HepG2 (cell line): ENCODE data around the gene KIF25. TPM values are rescaled to one million over a fixed set of nuclear protein-coding genes. Genes with fewer than 3 reads are reported as not detected.

Experiments
- FOXO1 ChIP-seq: sonication (generic); formaldehyde crosslinking; IDR thresholded peaks from 2 replicates; pipeline ENCODE4 v1.4.0; 2020; ENCODE audit warnings: missing genetic modification reagents
- FOXP1 ChIP-seq, 2 experiments: fragments of 450-650 bp in 1 of 2; IDR thresholded peaks; 2 replicates each; pipeline ENCODE4 v1.6.1; 2017 to 2018; ENCODE audit warnings: antibody characterized with exemption in 1 of 2
- HIC2 ChIP-seq: sonication (generic); formaldehyde crosslinking; IDR thresholded peaks from 2 replicates; pipeline ENCODE4 v1.9.0; 2022; ENCODE audit warnings: low read depth, missing genetic modification reagents
- HNF4A ChIP-seq: sonication (generic); formaldehyde crosslinking; IDR thresholded peaks from 2 replicates; pipeline ENCODE4 v1.4.0; 2020; ENCODE audit warnings: missing genetic modification reagents
- NFAT5 ChIP-seq: sonication (generic); formaldehyde crosslinking; IDR thresholded peaks from 2 replicates; pipeline ENCODE4 v1.4.0; 2020; ENCODE audit warnings: missing genetic modification reagents
- NFYB ChIP-seq: sonication (generic); formaldehyde crosslinking; IDR thresholded peaks from 2 replicates; pipeline ENCODE4 v1.4.0; 2020; ENCODE audit warnings: missing genetic modification reagents
- NR0B2 ChIP-seq: sonication (generic); formaldehyde crosslinking; IDR thresholded peaks from 2 replicates; pipeline ENCODE4 v1.4.0; 2020; ENCODE audit warnings: mild to moderate bottlenecking, missing genetic modification reagents
- NR2F6 ChIP-seq, 2 experiments: IDR thresholded peaks; 2 replicates each; pipeline ENCODE4 v1.6.1; 2016; ENCODE audit warnings: antibody characterized with exemption in 1 of 2, mild to moderate bottlenecking in 1 of 2
- PAF1 ChIP-seq: IDR thresholded peaks from 2 replicates; pipeline ENCODE4 v1.6.1; 2016; ENCODE audit warnings: missing genetic modification reagents, missing compliant biosample characterization
- RXRB ChIP-seq: IDR thresholded peaks from 2 replicates; pipeline ENCODE4 v1.6.1; 2016; ENCODE audit warnings: borderline replicate concordance, missing genetic modification reagents, missing compliant biosample characterization
- THAP8 ChIP-seq: sonication (generic); formaldehyde crosslinking; IDR thresholded peaks from 2 replicates; pipeline ENCODE4 v1.5.1; 2020; ENCODE audit warnings: missing genetic modification reagents, mild to moderate bottlenecking, borderline replicate concordance
- ZNF136 ChIP-seq: sonication (generic); formaldehyde crosslinking; IDR thresholded peaks from 2 replicates; pipeline ENCODE4 v1.8.1; 2022; ENCODE audit warnings: low read depth, mild to moderate bottlenecking, moderate library complexity, missing genetic modification reagents
- ZNF567 ChIP-seq: sonication (generic); formaldehyde crosslinking; IDR thresholded peaks from 2 replicates; pipeline ENCODE4 v1.8.1; 2023; ENCODE audit warnings: mild to moderate bottlenecking, missing genetic modification reagents, borderline replicate concordance
- ZNF572 ChIP-seq: sonication (generic); formaldehyde crosslinking; IDR thresholded peaks from 2 replicates; pipeline ENCODE4 v1.5.1; 2020; ENCODE audit warnings: mild to moderate bottlenecking, missing genetic modification reagents
- ZNF687 ChIP-seq: sonication (generic); formaldehyde crosslinking; IDR thresholded peaks from 2 replicates; pipeline ENCODE4 v1.5.1; 2020; ENCODE audit warnings: mild to moderate bottlenecking, missing genetic modification reagents, moderate library complexity
- polyA plus RNA-seq, 8 experiments: library from polyadenylated mRNA; depleted of rRNA in 3 of 8; stranded (reverse) in 7 of 8; unstranded in 1 of 8; fragments of >200 nt; fragmentation: Illumina TruSeq in 4 of 8; extraction: Trizol in 4 of 8; gene quantifications; 2 replicates each; pipeline versions ENCODE4 v1.2.1 to v1.2.3, GENCODE V29; 2011 to 2016; ENCODE audit warnings: low read depth in 4 of 8, missing spikeins in 1 of 8, mixed read lengths in 1 of 8; ENCODE audit not compliant: insufficient read depth in 1 of 8
- total RNA-seq, 5 experiments: library from RNA; depleted of rRNA; stranded (reverse); fragments of >200 nt; fragmentation: Illumina TruSeq; extraction: Trizol; gene quantifications; 2 replicates each; pipeline ENCODE4 v1.2.3, GENCODE V29; 2016; ENCODE audit warnings: low read depth in 1 of 5

Gene KIF25
- total and polyA plus RNA-seq, 2 of the 13 experiments (the other 11 are each of a cell fraction or from before 2014, with no cell fraction given) = not detected

GRCh38 chr6:168078943-168079405, 81.5 kb downstream of the KIF25 start, which contains the start of gene FRMD1 (continued):
- TF ChIP-seq NFAT5 (CRISPR knock-in tag) = no peak
- TF ChIP-seq PAF1 = no peak
- peak; percentile 59; the same call in 1 of the 2 replicates for TF ChIP-seq HIC2 (CRISPR knock-in tag)
- TF ChIP-seq THAP8 (CRISPR knock-in tag) = 0 out of 2 replicates have a peak, but pooled peaks have one; percentile 72
- TF ChIP-seq ZNF136 (CRISPR knock-in tag) = no peak
- peak; percentile 54; the same call in 1 of the 2 replicates for TF ChIP-seq FOXO1 (CRISPR knock-in tag)
- peak; percentile 47; the same call in 1 of the 2 replicates for TF ChIP-seq ZNF572 (CRISPR knock-in tag)
- no peak for TF ChIP-seq NFYB (CRISPR knock-in tag)
- peak; percentile 53; the same call in 1 of the 2 replicates for TF ChIP-seq ZNF567 (CRISPR knock-in tag)
- no peak for TF ChIP-seq NR0B2 (CRISPR knock-in tag)
- TF ChIP-seq RXRB (CRISPR knock-in tag) = peak; percentile 39; the same call in 1 of the 2 replicates
- TF ChIP-seq NR2F6 (IDR thresholded peaks at IDR 0.05) = no peak
- peak; percentile 18; the same call in 1 of the 2 replicates for TF ChIP-seq NR2F6 (CRISPR knock-in tag; IDR thresholded peaks at IDR 0.05)
- peak; percentile 26; the same call in 1 of the 2 replicates for TF ChIP-seq HNF4A
- no peak for TF ChIP-seq FOXP1 (IDR thresholded peaks at IDR 0.05)
- TF ChIP-seq FOXP1 (CRISPR knock-in tag; IDR thresholded peaks at IDR 0.05) = peak; percentile 25; the same call in 1 of the 2 replicates
- TF ChIP-seq ZNF687 = peak; percentile 63
